Prostate gland (tissue), 2 donors: ENCODE data around the gene S100A10. TPM values are rescaled to one million over a fixed set of nuclear protein-coding genes. Genes with fewer than 3 reads are reported as not detected.
A peak's percentile ranks its signal among the peaks of the same experiment; 100 is the strongest.

Experiments used
- DNase-seq: peaks from one replicate; pipeline ENCODE4 v3.0.0-alpha.2; 2019; ENCODE audit warnings: low spot score
- H3K27ac ChIP-seq, 2 donors: fragments of 200-600 bp; sonication (generic); 2 replicates each; pipeline ENCODE4 v1.5.1; 2017 to 2019
- H3K27me3 ChIP-seq: fragments of 200-600 bp; sonication (generic); replicated peaks from 2 replicates; pipeline ENCODE4 v1.5.1; 2019; ENCODE audit not compliant: insufficient read depth
- H3K36me3 ChIP-seq, 2 donors: fragments of 200-600 bp; sonication (generic); 1 replicate in 1 of 2; 2 replicates in 1 of 2; pipeline versions ENCODE4 v1.5.1 to v1.8.1; 2017 to 2019
- H3K4me1 ChIP-seq: fragments of 200-600 bp; sonication (generic); replicated peaks from 2 replicates; pipeline ENCODE4 v1.5.1; 2019
- H3K4me3 ChIP-seq, 2 donors: fragments of 200-600 bp; sonication (generic); 2 replicates each; pipeline ENCODE4 v1.5.1; 2017 to 2019
- H3K9me3 ChIP-seq: fragments of 200-600 bp; sonication (generic); 2 replicates; pipeline ENCODE4 v1.5.1; 2017
- POLR2A ChIP-seq: fragments of 450-650 bp; IDR thresholded peaks from one replicate; pipeline ENCODE4 v1.6.1; 2016; ENCODE audit warnings: antibody characterized with exemption, mild to moderate bottlenecking
- POLR2AphosphoS5 ChIP-seq: sonication (generic); formaldehyde crosslinking; IDR thresholded peaks from one replicate; pipeline ENCODE4 v1.6.1; 2017; ENCODE audit warnings: antibody characterized with exemption
- WGBS: methylation state at CpG from one replicate; pipeline ENCODE4 v1.1.5; 2018; 5-methylcytosine and 5-hydroxymethylcytosine counted together
- intact Hi-C: fragments of 100-400 bp; cut with DNase I; formaldehyde crosslinking; loops from one replicate; pipeline ENCODE4 v1.14.2; 2022
- total RNA-seq, 2 donors: library from RNA; depleted of rRNA; stranded (reverse); fragments of >200 nt; gene quantifications; one replicate each; pipeline ENCODE4 v1.1.0, GENCODE V29; 2016
- TF ChIP-seq, protein P1 (sequence below), 4 experiments: fragments of 200-600 bp in 2 of 4; fragments of 450-650 bp in 2 of 4; sonication (generic) in 2 of 4; IDR thresholded peaks; 1 replicate in 3 of 4; 2 replicates in 1 of 4; pipeline ENCODE4 v1.5.1; 2016 to 2019; ENCODE audit warnings: antibody characterized with exemption in 4 of 4, mild to moderate bottlenecking in 2 of 4, moderate library complexity in 2 of 4

Gene S100A10
- total RNA-seq, 2 donors from 2014 or later, result 61.7 to 72.1 TPM

DNA sequence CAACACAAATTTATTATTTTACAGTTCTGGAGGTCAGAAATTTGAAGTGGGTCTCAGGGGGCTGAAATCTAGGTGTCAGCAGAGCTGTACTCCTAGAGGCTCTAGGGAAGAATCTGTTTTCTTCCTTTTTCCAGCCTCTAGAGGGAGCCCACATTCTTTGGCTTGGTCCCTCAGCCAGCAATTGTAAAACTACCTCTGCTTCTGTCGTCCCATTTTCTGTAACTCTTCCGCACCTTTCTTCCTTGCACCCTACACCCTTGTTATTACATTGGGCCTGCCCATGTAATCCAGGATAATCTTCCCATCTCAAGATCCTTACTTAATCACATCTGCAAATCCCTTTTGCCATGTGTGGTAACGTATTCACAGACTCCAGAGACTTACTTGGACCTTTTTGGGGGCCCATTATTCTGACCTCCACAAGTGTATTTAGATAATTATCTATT is 59.6 kb downstream of the S100A10 start:
- H3K36me3 ChIP-seq, result no peaks in the 10 kb centered on the region
- H3K4me1 ChIP-seq, result no peaks in the 10 kb centered on the region
- WGBS, result 27% methylated on average over 3 of the region's 3 CpGs
- H3K27ac ChIP-seq, result no peak overlapping the region
- H3K27me3 ChIP-seq, result no peaks in the 10 kb centered on the region
- H3K9me3 ChIP-seq, result no peaks in the 10 kb centered on the region
- TF ChIP-seq POLR2A (no peak), POLR2AphosphoS5 (peak; percentile 25)
- TF ChIP-seq, protein P1, sequence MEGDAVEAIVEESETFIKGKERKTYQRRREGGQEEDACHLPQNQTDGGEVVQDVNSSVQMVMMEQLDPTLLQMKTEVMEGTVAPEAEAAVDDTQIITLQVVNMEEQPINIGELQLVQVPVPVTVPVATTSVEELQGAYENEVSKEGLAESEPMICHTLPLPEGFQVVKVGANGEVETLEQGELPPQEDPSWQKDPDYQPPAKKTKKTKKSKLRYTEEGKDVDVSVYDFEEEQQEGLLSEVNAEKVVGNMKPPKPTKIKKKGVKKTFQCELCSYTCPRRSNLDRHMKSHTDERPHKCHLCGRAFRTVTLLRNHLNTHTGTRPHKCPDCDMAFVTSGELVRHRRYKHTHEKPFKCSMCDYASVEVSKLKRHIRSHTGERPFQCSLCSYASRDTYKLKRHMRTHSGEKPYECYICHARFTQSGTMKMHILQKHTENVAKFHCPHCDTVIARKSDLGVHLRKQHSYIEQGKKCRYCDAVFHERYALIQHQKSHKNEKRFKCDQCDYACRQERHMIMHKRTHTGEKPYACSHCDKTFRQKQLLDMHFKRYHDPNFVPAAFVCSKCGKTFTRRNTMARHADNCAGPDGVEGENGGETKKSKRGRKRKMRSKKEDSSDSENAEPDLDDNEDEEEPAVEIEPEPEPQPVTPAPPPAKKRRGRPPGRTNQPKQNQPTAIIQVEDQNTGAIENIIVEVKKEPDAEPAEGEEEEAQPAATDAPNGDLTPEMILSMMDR (IDR thresholded peaks at IDR 0.05), result peak; percentile 46 to 78 (median 72)
- H3K4me3 ChIP-seq, result no peak overlapping the region
- peak; percentile 52 for DNase-seq
- intact Hi-C loops, result no loop called here

Other genes starting within 250 kb of the S100A10 start
- gene MRPL9, start 230.4 kb downstream of the S100A10 start, total RNA-seq, result 10 to 100 TPM; 47.9 to 80.1 TPM
- 10 to 100 TPM; 21.1 to 25.0 TPM for gene TDRKH, start 203.4 kb downstream of the S100A10 start, total RNA-seq
- 1 to 10 TPM in 1 of 2 donors, under 1 TPM in 1; 0.59 to 2.3 TPM for gene LINGO4, start 188.4 kb downstream of the S100A10 start, total RNA-seq
- 10 to 100 TPM; 51.8 to 73.2 TPM for gene RORC, start 162.1 kb downstream of the S100A10 start, total RNA-seq
- gene C2CD4D, start 154.0 kb downstream of the S100A10 start, total RNA-seq, result 1 to 10 TPM; 2.0 to 2.8 TPM
- gene THEM5, start 140.1 kb downstream of the S100A10 start, total RNA-seq, result not detected
- gene THEM4, start 84.3 kb downstream of the S100A10 start, total RNA-seq, result 10 to 100 TPM; 21.2 to 30.3 TPM
- 100 to 1,000 TPM; 253 to 351 TPM for gene S100A11, start 43.1 kb upstream of the S100A10 start, total RNA-seq
- not detected for gene TCHHL1, start 95.2 kb upstream of the S100A10 start, total RNA-seq
- gene TCHH, start 121.6 kb upstream of the S100A10 start, total RNA-seq, result under 1 TPM in 1 of 2 donors, not detected in 1; 0.91 TPM
- not detected for gene RPTN, start 165.4 kb upstream of the S100A10 start, total RNA-seq
- under 1 TPM in 1 of 2 donors, not detected in 1; 0.06 TPM for gene HRNR, start 230.3 kb upstream of the S100A10 start, total RNA-seq